Mucosa of stomach (tissue), 1 donor: ENCODE data around the gene PLXDC2.
"Not testable (repeated sequence)": the region's sequence is repeated elsewhere in the genome, so short reads cannot be mapped to it uniquely, and the experiment has no call there.

Source experiments
- H3K27me3 ChIP-seq: one replicate; pipeline ENCODE4 v1.7.0; 2013; ENCODE audit warnings: mild to moderate bottlenecking, low read length; ENCODE audit not compliant: control insufficient read depth, insufficient read depth
- H3K36me3 ChIP-seq: one replicate; pipeline ENCODE4 v1.7.0; 2013; ENCODE audit warnings: low read length; ENCODE audit not compliant: control insufficient read depth, insufficient read depth
- H3K4me1 ChIP-seq: one replicate; pipeline ENCODE4 v1.7.0; 2013; ENCODE audit warnings: mild to moderate bottlenecking, low read length; ENCODE audit not compliant: control insufficient read depth, insufficient read depth
- H3K4me3 ChIP-seq: one replicate; pipeline ENCODE4 v1.7.0; 2013; ENCODE audit warnings: low read length
- H3K9ac ChIP-seq: one replicate; pipeline ENCODE4 v1.7.0; 2013; ENCODE audit warnings: mild to moderate bottlenecking, low read length, moderate library complexity
- H3K9me3 ChIP-seq: one replicate; pipeline ENCODE4 v1.7.0; 2013; ENCODE audit warnings: mild to moderate bottlenecking, low read length, moderate library complexity; ENCODE audit not compliant: control insufficient read depth
- donor health status: Pancreatic carcinoma.

The PLXDC2 gene

DNA sequence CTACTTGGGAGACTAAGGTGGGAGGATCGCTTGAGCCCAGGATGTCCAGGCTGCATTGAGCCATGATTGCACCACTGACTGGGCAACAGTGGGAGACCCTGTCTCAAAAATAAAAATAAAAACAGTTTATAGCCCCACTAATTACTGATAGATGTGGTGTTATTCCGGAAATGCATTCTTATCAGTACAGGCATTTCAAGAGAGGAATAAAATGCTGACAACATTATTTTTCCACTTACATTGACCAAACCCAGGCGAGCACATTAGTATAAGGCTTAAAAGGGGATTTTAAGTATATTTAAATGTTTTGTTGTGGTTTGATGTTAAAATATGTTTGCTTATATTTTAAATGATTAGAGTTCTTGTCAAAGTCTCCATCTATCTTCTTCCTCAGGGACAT is 359.5 kb downstream of the PLXDC2 start:
- H3K9me3 ChIP-seq: no peaks in the 10 kb centered on the region
- H3K27me3 ChIP-seq: no peaks in the 10 kb centered on the region
- no peak overlapping the region for H3K4me3 ChIP-seq
- H3K4me1 ChIP-seq: no peaks in the 10 kb centered on the region
- no peaks in the 10 kb centered on the region for H3K36me3 ChIP-seq
- H3K9ac ChIP-seq: no peak overlapping the region

GRCh38 chr10:20180766-20181165 is 364.5 kb downstream of the PLXDC2 start:
- Histone ChIP-seq H3K27me3 (no peaks in the 10 kb centered on the region), H3K9me3 (no peaks in the 10 kb centered on the region), H3K4me1 (no peaks in the 10 kb centered on the region), H3K9ac (no peak overlapping the region), H3K36me3 (no peaks in the 10 kb centered on the region), H3K4me3 (no peak overlapping the region)

DNA sequence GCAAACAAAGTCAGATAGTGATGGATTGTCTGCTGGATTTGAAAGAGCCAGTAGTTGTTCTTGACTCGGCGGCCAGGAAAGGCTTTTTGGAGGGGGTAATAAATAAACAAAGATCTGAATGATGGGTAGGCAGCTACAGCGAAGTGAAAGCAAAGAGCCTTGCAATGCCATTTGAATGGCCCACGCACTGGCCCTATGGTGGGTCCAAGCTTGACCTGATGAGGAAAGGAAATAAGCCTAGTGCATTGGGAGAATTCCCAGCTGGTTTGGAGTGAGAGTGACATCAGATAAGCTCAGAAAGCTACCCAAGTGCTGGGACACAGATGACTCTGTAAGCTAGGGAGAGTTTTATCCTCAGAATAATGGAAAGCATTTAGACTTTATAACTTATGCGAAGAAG is 365.2 kb downstream of the PLXDC2 start:
- H3K9me3 ChIP-seq: no peaks in the 10 kb centered on the region
- no peak overlapping the region for H3K4me3 ChIP-seq
- no peak overlapping the region for H3K9ac ChIP-seq
- no peaks in the 10 kb centered on the region for H3K36me3 ChIP-seq
- no peaks in the 10 kb centered on the region for H3K4me1 ChIP-seq
- H3K27me3 ChIP-seq: no peaks in the 10 kb centered on the region

GRCh38 chr10:20185116-20185515 is 368.9 kb downstream of the PLXDC2 start:
- H3K4me3 ChIP-seq: no peak overlapping the region

GRCh38 chr10:20191392-20191791 is 375.2 kb downstream of the PLXDC2 start:
- not testable (repeated sequence) for H3K4me1 ChIP-seq, H3K36me3 ChIP-seq, H3K27me3 ChIP-seq, H3K4me3 ChIP-seq, H3K9me3 ChIP-seq, H3K9ac ChIP-seq

More at GRCh38 chr10:20185116-20185515, 368.9 kb downstream of the PLXDC2 start:
- Histone ChIP-seq H3K9ac (no peak overlapping the region), H3K36me3 (no peaks in the 10 kb centered on the region), H3K27me3 (no peaks in the 10 kb centered on the region), H3K4me1 (no peaks in the 10 kb centered on the region), H3K9me3 (no peaks in the 10 kb centered on the region)

- no peaks in the 10 kb centered on the region for H3K36me3 ChIP-seq
- no peaks in the 10 kb centered on the region for H3K9me3 ChIP-seq
- H3K9ac ChIP-seq: no peak overlapping the region
- H3K4me3 ChIP-seq: no peak overlapping the region
- H3K27me3 ChIP-seq: no peaks in the 10 kb centered on the region
- H3K4me1 ChIP-seq: no peaks in the 10 kb centered on the region
These were observed 378.8 kb downstream of the PLXDC2 start for GRCh38 chr10:20195076-20195475.

DNA sequence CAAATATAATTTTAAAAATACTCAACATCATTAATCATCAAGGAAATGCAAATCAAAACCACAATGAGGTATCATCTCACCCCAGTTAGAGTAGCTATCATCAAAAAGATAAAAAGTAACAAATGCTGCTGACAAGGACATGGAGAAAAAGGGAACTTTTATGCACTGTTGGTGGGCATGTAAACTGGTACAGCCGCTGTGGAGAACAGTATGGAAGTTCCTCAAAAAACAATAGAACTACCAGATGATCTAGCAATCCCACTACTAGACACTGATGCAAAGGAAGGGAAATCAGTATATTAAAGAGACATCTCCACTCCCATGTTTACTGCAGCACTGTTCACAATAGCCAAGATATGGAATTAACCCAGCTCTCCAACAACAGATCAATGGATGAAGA is 384.5 kb downstream of the PLXDC2 start:
- Histone ChIP-seq H3K4me1 (no peaks in the 10 kb centered on the region), H3K36me3 (no peaks in the 10 kb centered on the region), H3K4me3 (no peak overlapping the region), H3K9me3 (no peaks in the 10 kb centered on the region), H3K9ac (no peak overlapping the region), H3K27me3 (no peaks in the 10 kb centered on the region)

GRCh38 chr10:20202337-20202736 is 386.1 kb downstream of the PLXDC2 start:
- H3K36me3 ChIP-seq: no peaks in the 10 kb centered on the region
- H3K9ac ChIP-seq: no peak overlapping the region
- no peaks in the 10 kb centered on the region for H3K9me3 ChIP-seq
- H3K4me1 ChIP-seq: no peaks in the 10 kb centered on the region
- H3K27me3 ChIP-seq: no peaks in the 10 kb centered on the region
- H3K4me3 ChIP-seq: no peak overlapping the region

DNA sequence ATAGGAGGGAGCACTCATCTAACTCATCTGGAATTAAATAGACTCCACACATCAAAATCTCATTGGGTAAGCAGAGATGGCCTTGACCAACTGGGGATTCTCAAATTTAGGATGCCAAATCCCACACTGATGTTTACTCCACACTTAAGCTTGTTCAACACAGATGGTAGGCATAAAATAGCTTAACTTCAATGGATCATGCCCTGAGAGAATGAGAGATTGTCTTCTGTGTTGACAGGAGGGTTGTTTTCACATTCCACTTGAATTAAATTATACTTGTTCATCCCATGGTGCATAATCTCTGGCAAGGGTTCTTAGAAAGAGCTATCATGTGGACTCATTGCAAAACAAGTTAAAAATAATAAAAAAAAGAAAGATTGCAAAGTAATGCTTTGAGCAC is 391.4 kb downstream of the PLXDC2 start:
- no peak overlapping the region for H3K9ac ChIP-seq
- no peak overlapping the region for H3K4me3 ChIP-seq
- H3K4me1 ChIP-seq: no peaks in the 10 kb centered on the region
- no peaks in the 10 kb centered on the region for H3K36me3 ChIP-seq
- no peaks in the 10 kb centered on the region for H3K27me3 ChIP-seq
- H3K9me3 ChIP-seq: no peaks in the 10 kb centered on the region

- not testable (repeated sequence) for H3K4me1 ChIP-seq, H3K36me3 ChIP-seq, H3K27me3 ChIP-seq, H3K9ac ChIP-seq, H3K9me3 ChIP-seq, H3K4me3 ChIP-seq
These were observed 392.9 kb downstream of the PLXDC2 start for GRCh38 chr10:20209098-20209497.

- H3K9ac ChIP-seq: no peak overlapping the region
- no peaks in the 10 kb centered on the region for H3K27me3 ChIP-seq
- no peaks in the 10 kb centered on the region for H3K36me3 ChIP-seq
- no peaks in the 10 kb centered on the region for H3K9me3 ChIP-seq
- H3K4me1 ChIP-seq: no peaks in the 10 kb centered on the region
- H3K4me3 ChIP-seq: no peak overlapping the region
These were observed 399.4 kb downstream of the PLXDC2 start for GRCh38 chr10:20215547-20216152.

- Histone ChIP-seq H3K9ac (no peak overlapping the region), H3K27me3 (no peaks in the 10 kb centered on the region), H3K4me3 (no peak overlapping the region), H3K9me3 (no peaks in the 10 kb centered on the region), H3K4me1 (no peaks in the 10 kb centered on the region), H3K36me3 (no peaks in the 10 kb centered on the region)
These were observed 405.1 kb downstream of the PLXDC2 start for GRCh38 chr10:20221356-20221755.

GRCh38 chr10:20228729-20229128 is 412.5 kb downstream of the PLXDC2 start:
- Histone ChIP-seq H3K4me3 (no peak overlapping the region), H3K4me1 (no peaks in the 10 kb centered on the region), H3K9me3 (no peaks in the 10 kb centered on the region), H3K36me3 (no peaks in the 10 kb centered on the region), H3K27me3 (no peaks in the 10 kb centered on the region), H3K9ac (no peak overlapping the region)
